ENCODE measurements around the gene ZNF492.
A peak's percentile ranks its signal among the peaks of the same experiment; 100 is the strongest.
"Not testable (repeated sequence)": the region's sequence is repeated elsewhere in the genome, so short reads cannot be mapped to it uniquely, and the experiment has no call there.

ZNF492 gene

DNA sequence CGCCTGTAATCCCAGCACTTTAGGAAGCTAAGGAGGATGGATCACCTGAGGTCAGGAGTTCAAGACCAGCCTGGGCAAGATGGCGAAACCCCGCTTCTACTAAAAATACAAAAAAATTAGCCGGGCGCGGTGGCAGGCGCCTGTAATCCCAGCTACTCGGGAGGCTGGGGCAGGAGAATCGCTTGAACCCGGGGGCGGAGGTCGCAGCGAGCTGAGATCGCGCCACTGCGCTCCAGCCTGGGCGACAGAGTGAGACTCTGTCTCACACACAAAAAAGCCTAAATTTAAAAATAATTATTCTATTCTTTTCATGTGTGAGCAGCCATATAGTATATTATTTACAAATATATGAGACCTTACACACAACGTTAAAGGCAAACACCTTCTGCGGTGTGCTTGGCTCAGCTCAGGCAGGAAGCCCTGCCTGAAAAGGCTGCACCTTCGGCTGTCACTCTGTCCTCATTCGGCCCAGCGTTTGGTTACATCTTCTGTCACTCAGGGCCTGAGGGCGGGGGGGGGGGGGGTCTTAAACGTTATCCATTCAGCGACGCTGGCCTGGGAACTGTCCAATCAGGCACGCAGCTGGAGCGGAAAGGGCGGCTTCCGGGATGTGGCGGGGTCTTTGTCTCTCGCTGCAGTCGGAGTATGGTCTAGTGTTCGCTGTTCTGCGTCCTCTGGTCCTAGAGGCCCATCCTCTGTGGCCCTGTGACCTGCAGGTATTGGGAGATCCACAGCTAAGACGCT is at the start of gene ZNF492:
TSS of gene ZNF492 (plus strand) at position 619 of the 744 bp plus-strand sequence. CDS start 19,076 bp downstream, outside the sequence.
- DNase-seq (ENCODE audit: low read depth in 2 of 2): peak; percentile 49 to 63

DNA sequence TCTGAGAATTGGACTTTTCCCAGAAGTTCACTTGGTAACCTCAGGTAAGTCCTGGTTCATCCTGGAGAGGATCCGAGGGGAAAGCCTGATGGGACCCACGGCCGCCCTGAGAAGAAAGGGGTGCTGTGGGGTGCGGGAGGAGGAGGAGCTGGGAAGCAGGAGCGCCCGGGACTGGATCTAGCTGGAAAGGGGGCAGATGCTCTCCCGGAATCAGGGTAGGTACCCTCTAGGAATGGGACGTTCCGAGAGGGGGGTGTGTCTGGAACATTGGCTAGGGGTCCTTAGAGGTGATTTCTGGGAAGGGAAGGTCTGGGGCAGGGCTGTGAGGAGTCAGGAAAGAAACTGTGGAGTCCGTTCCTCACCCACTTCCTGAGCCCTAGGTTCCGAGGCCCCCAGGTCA is 38.7 kb upstream of the ZNF492 start:
- DNase-seq (ENCODE audit: low read depth in 2 of 2): no peak

DNA sequence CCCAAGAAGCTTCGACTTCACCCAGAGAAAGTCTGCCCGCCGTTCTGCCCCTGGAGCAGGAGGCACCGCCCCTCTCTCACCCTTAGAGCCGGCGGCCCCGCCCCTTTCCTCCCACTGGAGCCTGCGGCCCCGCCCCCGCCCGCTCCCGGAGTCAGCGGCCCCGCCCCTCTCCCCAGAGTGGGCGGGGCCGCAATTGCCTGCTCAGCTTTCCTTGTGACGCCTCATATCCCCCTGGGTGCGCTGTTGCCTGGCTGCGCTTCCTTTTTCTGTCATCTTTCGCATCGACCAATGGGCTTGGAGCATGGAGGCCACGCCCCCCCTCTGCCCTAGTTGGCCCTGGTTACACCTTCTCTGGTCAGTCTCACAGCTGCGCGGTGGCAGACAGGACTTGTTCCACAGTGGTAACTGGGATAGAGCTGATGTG is 38.2 kb upstream of the ZNF492 start:
- no peak for DNase-seq (ENCODE audit: low read depth in 2 of 2)

DNA sequence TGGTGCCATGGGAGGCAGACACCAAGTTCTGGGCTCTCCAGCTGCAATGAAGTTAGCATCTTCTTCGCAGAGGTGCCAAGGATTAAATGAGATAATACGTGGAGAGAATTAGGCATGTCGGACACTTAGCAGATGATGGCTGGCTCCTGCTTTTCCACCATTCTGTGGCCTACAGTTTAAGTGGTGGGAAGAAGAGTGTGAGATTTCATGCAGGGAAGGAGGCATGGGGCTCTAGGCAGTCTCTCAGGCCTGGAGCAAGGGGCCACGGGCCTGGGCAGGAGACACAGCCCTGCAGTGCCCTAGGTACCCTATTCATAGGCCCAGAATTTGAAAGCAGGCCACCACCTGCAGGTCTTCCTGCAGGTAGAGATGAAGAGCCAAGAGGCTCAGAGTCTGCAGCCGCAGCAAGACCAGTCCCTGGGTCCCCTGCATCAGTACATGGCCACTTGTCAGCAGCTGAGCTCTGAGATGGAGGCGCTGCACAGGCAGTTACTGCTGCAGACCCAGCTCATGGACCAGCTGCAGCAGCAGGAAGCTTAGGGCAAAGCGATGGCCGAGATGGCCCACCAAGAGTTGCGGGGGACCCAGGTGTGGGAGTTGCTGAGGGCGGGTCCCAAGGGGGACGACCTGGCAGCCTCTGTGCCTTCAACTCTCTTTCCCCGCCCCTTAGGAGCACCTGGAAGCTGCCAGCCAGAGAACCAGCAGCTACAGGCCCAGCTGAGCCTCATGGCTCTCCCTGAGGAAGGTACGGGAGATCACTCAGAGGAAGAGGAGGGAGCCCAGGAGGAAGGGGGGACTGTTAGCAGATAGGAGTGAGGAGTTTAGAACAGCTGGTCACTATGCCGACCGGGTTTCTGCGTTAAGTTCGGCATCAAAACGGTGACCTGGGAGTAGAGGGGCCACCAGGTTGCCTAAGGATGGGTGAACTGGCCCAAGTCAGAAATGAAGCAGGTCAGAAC is 33.2 kb upstream of the ZNF492 start:
- no peak for DNase-seq (ENCODE audit: low read depth in 2 of 2)

DNA sequence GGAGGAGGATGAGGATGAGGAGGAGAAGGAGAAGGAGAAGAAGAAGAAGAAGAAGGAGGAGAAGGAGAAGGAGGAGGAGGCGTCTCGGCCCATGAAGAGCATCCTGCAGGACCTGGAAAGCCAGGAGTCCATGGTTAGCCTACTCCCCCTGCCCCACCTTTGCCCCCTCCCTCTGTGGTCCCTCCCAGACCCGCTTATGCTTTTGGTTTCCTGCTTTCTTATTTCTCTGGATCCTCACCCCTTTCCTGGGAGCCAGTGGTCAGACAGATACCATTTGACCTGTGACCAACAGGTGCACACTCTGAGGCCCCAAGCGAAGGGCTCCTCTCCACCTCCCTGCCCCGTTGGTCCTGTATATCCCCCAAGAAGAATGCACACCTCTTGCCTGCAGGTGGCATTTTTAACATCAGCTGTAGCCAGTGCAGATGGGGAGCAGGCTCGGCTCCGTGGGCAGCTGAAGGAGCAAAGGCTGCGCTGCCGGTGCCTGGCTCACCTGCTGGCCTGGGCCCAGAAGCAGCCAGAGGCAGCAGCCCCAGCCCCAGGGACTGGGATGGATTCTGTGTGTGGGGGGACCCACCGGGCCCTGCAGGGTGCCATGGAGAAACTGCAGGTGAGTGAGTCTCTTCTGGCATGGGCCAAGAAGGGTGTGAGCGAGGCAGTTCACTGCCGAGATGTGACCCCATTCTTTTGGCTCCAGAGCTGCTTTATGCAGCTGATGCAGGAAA is 32.1 kb upstream of the ZNF492 start:
- DNase-seq (ENCODE audit: low read depth in 2 of 2): no peak

DNA sequence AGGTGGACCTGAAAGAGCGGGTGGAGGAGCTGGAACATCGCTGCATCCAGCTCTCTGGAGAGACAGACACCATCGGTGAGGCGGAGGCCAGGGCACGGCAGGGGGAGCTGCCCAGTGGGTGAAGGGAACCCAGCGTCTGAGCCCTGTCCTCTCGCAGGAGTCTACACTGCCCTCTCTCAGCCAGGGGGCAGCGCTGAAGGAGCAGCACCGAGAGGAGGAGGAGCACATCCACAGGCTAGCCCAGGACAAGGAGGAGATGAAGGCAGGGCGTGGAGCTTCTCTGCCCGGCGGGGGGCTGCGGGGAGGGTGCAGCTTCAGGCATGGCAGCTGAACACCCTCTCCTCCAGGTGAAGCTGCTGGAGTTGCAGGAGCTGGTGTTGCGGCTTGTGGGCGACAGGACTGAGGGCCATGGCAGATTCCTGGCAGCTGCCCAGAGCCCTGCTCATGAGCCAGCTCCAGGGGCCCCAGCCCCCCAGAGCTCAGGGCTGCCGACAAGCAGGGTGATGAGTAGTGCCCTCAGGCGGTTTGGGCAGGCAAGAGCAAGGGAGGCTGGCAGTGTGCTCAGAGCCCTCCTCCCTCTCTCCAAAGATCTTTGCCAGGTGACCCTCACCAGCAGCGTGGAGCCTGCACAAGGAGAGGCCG is 31.4 kb upstream of the ZNF492 start:
- DNase-seq (ENCODE audit: low read depth in 2 of 2): no peak

DNA sequence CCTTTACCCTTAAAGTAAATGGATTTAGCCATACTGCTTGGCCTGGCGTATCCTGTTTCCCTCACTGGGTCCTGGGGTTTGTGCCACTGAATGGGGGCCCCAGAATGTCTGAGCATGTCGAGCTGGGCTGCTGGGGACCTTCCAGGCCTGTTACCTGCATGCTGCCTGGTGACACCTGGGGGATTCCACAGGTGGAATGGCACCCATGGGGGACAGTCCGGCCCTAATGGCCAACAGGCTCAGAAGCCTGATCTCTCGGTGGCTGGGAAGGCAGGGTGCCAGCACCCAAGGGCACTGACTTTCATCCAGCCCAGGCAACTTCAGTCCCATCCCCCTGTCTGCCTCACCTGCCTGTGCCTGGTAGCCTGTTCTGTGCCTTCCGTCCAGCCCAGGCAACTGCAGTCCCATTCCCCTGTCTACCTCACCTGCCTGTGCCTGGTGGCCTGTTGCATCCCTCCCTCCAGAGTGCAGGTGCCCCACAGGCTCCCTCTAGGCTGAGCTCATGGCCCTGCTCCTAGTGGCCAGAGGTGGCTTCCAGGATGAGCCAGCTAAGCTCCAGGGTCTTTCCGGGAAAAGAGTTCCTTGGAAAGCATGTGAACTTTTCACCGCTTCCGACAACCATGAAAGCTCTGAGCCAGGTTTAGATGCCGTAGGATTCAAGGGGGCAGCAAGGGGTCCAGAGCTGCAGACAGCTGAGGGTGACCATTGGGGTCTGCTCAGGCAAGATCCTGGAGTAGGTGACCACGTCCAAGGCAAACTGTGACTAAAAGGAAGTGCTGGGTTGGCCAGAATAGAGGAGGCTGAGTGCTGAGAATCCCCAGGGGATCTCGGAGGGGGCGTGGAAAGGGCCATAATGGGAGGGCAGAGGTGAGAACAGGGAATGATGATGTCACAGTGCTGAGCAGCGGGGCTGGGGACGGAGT is 30.3 kb upstream of the ZNF492 start:
- DNase-seq (ENCODE audit: low read depth in 2 of 2): no peak

DNA sequence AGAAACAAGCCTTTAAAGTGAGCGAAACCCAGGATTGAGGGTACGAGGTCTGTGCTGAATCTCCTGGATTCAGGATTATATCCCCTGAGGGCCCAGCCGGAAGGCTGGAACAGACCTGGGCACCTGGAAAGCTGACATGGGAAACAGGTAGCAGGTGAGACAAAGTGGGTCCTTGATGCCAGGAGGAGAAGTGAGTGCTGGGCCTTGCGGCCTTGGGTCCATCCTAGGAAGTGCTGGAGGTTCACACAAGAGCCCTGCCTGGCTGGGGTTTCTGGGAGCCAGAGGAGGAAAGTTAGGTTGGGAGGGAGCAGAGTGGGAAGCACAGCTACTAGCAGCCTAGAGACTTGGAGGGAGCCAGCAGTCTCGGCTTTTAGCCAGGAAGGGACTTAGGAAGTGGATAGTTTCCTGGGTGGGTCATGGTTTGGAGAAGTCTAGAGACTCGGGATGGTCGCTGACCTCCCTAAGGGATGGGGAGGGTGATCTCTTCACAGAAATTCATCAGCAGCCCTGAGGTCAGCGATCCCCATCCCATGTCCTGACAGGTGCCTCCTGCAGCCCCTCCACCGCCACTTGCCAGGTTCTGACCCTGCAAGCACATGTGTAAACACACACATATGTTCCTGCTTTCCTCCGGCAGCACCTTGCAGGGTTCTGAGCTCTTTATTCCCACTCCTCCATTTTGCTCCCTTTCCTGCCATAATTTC is 29.4 kb upstream of the ZNF492 start:
- DNase-seq (ENCODE audit: low read depth in 2 of 2): no peak

DNA sequence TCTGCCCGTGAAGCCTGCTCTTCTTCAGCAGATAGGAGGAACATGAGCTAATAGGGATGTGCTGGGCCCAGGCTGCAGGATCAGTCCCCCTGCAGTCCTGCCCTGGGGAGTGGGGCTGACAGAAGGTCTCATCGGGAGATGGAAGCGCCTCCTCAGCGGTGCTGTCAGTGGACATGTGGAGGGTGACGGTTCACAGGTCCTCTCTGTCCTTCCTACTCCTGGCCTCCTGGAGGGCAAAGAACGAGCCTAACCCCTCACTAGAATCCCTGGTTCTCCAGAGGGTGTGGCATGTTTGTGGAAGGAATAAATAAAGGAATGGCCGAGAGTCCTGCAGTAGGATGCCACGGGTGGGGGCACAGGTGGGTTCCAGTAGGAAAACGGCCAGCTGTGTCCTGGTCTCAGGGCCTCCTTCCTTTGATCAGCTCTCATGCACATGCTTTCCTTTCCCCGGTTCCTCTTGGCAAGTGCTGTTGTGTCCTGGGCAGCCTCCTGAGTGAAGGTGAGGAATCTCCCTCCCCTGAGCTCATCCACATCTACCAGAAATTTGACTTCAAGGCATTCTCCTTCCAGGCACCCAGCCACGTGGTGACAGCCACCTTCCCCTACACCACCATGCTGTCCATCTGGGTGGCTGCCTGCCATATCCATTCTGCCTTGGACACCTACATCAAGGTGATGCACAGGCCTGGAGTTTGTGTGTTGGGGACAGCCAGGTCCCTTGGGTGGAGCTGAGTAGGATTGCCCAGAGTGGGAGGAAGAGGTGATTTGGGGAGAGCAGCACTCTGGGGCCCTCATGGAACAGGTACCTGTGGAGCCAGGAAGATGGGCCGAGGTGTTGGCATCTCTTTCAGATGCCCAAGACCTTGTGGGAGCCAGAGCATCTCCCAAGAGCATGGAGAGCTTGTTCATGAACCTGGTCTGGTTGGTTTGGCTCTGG is 28.6 kb upstream of the ZNF492 start:
- DNase-seq (ENCODE audit: low read depth in 2 of 2): no peak

DNA sequence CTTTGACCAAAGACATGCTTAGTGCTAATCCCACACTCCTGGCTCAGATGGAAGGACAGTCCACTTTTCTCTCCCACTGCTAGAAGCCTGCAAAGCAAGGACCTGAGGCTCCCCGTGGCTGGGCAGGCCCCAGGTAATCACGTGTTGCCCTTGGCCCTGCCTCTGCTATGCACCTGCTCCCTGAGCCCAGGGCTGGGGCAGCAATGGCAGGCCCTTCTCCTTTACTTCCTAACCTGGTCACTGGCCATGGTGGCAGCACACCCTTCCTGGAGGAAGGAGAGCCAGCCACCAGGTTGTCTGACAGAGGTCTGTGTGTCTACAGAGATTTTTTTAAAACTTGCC is 27.9 kb upstream of the ZNF492 start:
- no peak for DNase-seq (ENCODE audit: low read depth in 2 of 2)

DNA sequence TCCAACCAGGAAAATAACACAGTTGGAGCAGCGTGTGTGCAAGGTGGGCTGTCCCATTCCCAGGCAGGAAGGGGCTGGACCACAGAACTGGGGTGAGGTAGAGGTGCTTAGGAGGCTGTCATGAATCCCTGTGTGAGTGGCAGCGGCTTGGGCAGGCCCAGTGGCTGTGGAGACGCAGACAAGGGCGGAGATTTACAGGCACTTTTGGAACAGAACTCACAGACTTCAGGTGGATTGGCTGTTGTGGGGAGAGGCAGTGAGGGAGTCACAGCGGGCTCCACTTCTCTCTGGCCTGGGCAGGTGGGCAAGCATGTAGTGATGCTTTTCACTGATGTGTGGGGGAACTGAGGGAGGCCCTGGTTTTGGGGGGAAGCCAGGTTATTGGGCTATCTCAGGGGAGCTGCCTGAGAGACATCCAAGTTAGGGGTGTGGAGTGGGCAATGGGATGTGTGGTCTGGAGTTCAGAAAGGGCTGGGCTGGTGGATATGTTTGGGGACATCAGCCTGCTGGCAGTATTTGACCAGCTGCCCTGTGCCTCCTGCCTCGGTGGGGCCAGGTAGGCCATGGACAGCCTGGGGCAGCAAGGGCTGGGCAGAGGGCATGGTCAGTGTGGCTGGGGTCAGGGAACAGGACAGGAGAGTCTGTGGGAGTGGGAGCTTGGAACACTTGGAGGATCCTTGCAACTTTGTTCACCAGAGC is 27.0 kb upstream of the ZNF492 start:
- DNase-seq (ENCODE audit: low read depth in 2 of 2): no peak

DNA sequence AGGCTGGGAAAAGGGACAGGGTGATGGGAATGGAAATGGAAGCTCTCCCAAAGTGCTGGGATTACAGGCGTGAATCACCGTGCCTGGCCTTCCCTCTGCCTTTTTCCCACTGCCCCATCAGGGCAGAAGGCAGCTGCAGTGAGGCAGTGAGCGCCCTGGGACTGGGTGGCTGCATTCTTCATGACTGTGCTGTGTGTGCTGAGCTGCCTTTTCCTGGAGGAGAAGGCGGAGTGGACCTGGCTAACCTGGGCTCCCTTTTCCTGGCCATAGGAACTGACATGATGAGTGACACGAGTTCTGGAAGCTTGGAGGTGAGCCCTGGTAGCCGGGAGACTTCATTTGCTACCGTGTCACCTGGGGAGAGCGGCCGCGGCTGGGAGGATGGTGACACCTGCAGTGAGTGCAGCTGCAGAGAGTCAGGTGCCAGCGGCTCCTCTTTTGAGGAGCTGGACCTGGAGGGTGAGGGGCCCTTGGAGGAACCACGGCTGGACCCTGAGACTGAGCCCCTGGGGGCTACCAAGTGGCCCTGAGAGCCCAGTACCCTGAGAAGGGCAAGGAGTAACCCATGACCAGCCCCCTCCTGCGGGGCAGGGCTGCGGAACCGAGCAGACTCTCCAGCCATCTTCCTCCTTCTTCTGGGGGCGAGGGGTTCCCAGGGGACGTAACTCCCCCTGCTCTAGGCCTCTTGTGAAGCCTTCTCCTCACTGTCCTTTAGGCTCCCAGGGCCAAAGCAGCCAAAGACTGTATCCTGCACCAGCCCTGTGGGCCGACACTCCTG is 26.3 kb upstream of the ZNF492 start:
- DNase-seq (ENCODE audit: low read depth in 2 of 2): no peak

DNA sequence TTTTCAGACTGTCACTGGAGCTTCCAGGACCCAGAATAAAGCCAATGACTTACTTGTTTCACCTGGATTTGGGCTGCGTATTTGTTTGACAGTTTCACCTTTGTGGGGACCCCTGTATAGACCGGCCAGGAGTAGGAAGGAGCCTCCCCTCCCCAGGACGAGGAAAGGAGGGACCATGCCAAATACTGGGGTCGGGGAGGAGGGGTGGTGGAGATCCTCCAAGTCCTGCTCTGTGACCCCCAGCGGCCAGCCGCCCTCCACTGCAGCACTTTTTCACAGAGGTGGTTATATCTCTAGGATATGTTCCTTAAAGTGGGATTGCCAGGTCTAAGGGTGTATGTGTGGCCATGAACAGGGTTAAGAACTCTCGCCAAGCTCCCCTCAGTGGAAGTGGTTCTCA is 25.7 kb upstream of the ZNF492 start:
- DNase-seq (ENCODE audit: low read depth in 2 of 2): no peak

DNA sequence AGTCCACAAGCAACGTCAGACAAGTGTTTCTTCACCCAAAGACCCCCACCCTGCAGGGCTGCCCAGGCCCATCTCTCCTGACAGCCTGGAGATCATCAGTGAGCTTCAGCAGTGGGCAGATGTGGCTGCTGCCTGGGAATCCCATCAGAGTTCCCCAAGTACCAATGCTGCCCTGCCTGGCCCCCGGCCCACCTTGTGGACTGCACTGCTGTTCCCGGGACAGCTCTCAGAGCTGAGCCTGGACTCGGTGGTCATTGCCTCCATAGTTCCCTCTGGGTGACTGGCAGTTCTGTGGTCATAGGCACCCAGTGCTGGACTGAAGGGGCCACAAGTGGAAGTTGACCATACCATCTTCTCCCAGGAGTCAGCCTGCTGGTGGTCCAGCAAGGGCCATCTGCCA is 24.5 kb upstream of the ZNF492 start:
- no peak for DNase-seq (ENCODE audit: low read depth in 2 of 2)

DNA sequence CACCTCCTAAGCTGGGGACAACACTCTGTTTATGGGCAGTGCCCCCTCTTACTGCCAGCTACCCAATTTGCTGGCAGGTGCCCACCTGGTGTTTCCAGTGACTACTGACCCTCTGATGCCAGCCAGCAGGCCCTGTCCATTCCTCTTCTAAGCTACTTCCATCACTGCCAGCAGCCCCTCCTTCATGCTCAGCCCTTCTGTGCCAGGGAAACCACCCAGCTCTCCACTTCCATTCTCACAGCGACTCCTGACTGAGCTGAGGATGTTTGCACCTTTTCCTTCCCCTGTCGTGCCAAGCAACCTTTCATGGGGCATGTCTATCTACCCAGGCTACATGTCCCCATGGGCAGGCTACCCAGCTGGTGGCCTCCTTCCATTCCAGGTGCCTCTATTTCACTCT is 24.0 kb upstream of the ZNF492 start:
- DNase-seq (ENCODE audit: low read depth in 2 of 2): no peak

DNA sequence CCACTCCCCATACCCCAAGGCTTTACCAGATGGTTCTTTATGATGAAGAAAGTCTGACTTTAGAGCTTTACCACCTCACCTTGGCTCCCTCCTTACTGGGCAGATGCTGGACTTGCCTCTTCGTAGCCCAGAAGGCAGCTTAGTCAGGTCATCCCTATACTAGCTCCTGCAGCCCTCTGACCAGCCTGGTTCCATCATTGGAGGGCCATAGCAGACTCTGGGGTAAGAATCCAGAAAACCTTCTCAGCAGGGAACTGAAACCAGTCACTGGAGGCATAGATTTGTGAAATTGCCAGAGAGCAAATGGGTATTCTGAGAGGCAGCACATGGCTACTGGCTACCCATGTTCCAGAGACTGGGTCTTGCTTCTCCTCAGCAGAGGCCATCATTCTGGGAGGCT is 21.8 kb upstream of the ZNF492 start:
- DNase-seq (ENCODE audit: low read depth in 2 of 2): no peak

DNA sequence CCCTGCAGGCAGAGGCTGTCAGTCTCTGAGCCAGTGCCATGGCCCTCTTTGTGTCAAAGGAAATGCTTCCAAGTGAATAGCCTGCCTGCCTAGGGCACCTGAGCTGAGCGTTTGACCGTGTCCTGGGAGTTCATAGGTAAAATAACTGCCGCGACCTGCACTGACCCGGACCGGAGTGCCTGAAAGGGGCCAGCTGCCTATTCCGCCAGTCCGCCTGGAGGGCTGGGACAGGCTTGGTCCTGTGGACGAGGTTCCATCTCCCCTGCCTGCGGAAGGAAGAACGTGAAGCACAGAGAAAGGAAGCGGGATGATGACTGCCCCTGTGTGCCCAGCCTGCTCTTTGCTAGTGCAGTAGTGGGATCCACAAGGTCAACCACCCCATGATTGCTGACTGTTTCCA is 17.5 kb upstream of the ZNF492 start:
- DNase-seq (ENCODE audit: low read depth in 2 of 2): no peak

DNA sequence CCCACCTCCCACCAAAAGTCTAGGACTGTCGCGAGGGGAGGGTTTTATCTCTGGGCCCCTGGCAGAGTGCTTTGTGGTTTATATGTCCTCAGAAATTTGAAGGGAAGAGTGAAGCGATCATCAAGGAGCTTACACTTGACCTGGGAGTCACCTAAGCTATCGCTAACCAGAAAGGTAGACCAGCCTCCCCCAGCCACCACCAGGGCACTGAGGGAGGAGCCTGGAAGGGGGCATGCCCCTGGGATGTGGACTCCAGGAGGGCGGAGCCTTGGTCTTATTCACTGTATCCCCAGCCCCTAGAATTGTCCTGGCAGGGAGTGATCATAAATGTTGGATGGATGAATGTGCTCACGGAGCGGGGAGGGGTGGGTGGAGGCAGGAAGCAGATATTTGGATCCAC is 16.9 kb upstream of the ZNF492 start:
- not testable (repeated sequence) for DNase-seq (ENCODE audit: low read depth in 2 of 2)
